ENCODE measurements around the gene DSG2. TPM values are rescaled to one million over a fixed set of nuclear protein-coding genes. Genes with fewer than 3 reads are reported as not detected.

Gene DSG2
- total RNA-seq, 1 donor from 2014 or later: 65.6 TPM

- Mint-ChIP-seq H3K27ac (no peak overlapping the region), H3K36me3 (no peaks in the 10 kb centered on the region), H3K27me3 (ENCODE audit: insufficient read depth, low read depth) (peaks cover 2% of the 10 kb centered on the region), H3K4me1 (no peaks in the 10 kb centered on the region), H3K4me3 (no peak overlapping the region), H3K9me3 (no peaks in the 10 kb centered on the region)
- TF ChIP-seq CTCF (IDR thresholded peaks at IDR 0.05) (no peak), EZH2phosphoT487 (IDR thresholded peaks at IDR 0.05) (no peak), EZH2 (IDR thresholded peaks at IDR 0.05) (no peak)
- Histone ChIP-seq H3K79me2 (ENCODE audit: low read depth) (no peaks in the 10 kb centered on the region), H3K36me3 (no peaks in the 10 kb centered on the region), H3K4me3 (no peak overlapping the region), H3K4me2 (no peak overlapping the region), H3K9me3 (ENCODE audit: low read depth) (no peaks in the 10 kb centered on the region), H4K20me1 (ENCODE audit: low read depth) (no peaks in the 10 kb centered on the region), H3K27ac (no peak overlapping the region), H3K27me3 (no peaks in the 10 kb centered on the region), H3K9ac (no peak overlapping the region), H3K4me1 (peaks cover 4% of the 10 kb centered on the region), H2AFZ (replicated peaks) (no peak overlapping the region), H3F3A (ENCODE audit: low read depth) (no peaks in the 10 kb centered on the region)
- no peak for DNase-seq (ENCODE audit: low spot score)
These were observed 53.9 kb downstream of the DSG2 start for GRCh38 chr18:31551883-31552282.

DNA sequence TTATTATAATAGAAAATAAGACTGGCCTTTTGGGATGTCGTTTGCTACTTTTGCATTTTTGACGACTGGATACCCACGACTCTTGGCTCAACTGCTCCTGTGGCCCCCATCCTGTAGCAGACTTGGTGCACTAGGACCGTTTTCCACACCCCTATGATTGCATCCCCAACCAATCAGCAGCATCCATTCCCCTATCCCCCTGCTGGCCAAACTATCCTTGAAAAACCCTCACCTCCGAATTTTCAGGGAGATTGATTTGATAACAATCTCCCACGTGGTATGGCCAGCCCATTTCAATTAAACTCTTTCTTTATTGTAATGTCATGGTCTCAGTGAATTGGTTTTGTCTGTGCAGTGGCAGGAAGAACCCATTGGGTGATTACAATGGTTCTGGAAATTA, 55.8 kb downstream of the DSG2 start:
- no peaks in the 10 kb centered on the region for H3K9me3 Mint-ChIP-seq
- Histone ChIP-seq H3F3A (ENCODE audit: low read depth) (no peaks in the 10 kb centered on the region), H2AFZ (replicated peaks) (no peak overlapping the region), H4K20me1 (ENCODE audit: low read depth) (no peaks in the 10 kb centered on the region), H3K79me2 (ENCODE audit: low read depth) (no peaks in the 10 kb centered on the region), H3K36me3 (no peaks in the 10 kb centered on the region), H3K4me1 (peaks cover 4% of the 10 kb centered on the region), H3K9me3 (ENCODE audit: low read depth) (no peaks in the 10 kb centered on the region), H3K9ac (no peak overlapping the region), H3K4me2 (no peak overlapping the region), H3K4me3 (no peak overlapping the region), H3K27ac (no peak overlapping the region), H3K27me3 (no peaks in the 10 kb centered on the region)
- DNase-seq (ENCODE audit: low spot score): no peak
- H3K4me3 Mint-ChIP-seq: no peak overlapping the region
- TF ChIP-seq EZH2 (IDR thresholded peaks at IDR 0.05) (no peak), EZH2phosphoT487 (IDR thresholded peaks at IDR 0.05) (no peak), CTCF (IDR thresholded peaks at IDR 0.05) (peak; percentile 17)
- no peaks in the 10 kb centered on the region for H3K4me1 Mint-ChIP-seq
- peaks cover 3% of the 10 kb centered on the region for H3K27me3 Mint-ChIP-seq (ENCODE audit: insufficient read depth, low read depth)
- H3K36me3 Mint-ChIP-seq: no peaks in the 10 kb centered on the region
- no peak overlapping the region for H3K27ac Mint-ChIP-seq

DNA sequence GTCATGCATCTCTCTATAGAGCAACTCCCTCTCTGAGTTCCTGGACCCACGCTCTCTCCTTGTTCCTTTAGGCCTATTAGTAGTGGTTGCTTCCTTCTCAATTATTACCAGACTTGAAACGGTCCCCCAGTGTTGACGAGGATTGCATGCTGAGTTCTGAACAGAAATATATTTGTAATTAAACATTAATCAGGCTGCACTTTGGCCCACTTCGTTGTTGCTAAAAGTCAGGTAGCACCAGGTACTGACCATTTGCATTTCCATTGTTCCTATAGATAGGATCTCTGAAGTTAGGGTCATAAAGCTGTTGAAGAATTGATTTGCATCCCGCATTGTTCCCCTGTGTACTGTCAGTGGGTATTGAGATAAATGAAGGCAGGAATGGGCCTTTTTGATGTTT, 56.8 kb downstream of the DSG2 start:
- Histone ChIP-seq H3K9ac (no peak overlapping the region), H4K20me1 (ENCODE audit: low read depth) (no peaks in the 10 kb centered on the region), H3K4me2 (no peak overlapping the region), H2AFZ (replicated peaks) (no peak overlapping the region), H3K4me1 (no peaks in the 10 kb centered on the region), H3K9me3 (ENCODE audit: low read depth) (no peaks in the 10 kb centered on the region), H3K4me3 (no peak overlapping the region), H3F3A (ENCODE audit: low read depth) (no peaks in the 10 kb centered on the region), H3K27ac (no peak overlapping the region), H3K27me3 (no peaks in the 10 kb centered on the region), H3K36me3 (no peaks in the 10 kb centered on the region), H3K79me2 (ENCODE audit: low read depth) (no peaks in the 10 kb centered on the region)
- Mint-ChIP-seq H3K27me3 (ENCODE audit: insufficient read depth, low read depth) (peaks cover 3% of the 10 kb centered on the region), H3K4me1 (no peaks in the 10 kb centered on the region), H3K4me3 (no peak overlapping the region), H3K9me3 (no peaks in the 10 kb centered on the region), H3K27ac (no peak overlapping the region), H3K36me3 (no peaks in the 10 kb centered on the region)
- TF ChIP-seq CTCF (IDR thresholded peaks at IDR 0.05): no peak
- no peak for TF ChIP-seq EZH2phosphoT487 (IDR thresholded peaks at IDR 0.05)
- TF ChIP-seq EZH2 (IDR thresholded peaks at IDR 0.05): no peak
- DNase-seq (ENCODE audit: low spot score): no peak
